Gastroesophageal sphincter (tissue), 4 donors: Measurements from ENCODE around the gene ASAP2. TPM values are rescaled to one million over a fixed set of nuclear protein-coding genes. Genes with fewer than 3 reads are reported as not detected.
A peak's percentile ranks its signal among the peaks of the same experiment; 100 is the strongest.

Experiments
- ATAC-seq: fragments of 150-250 bp; one replicate; pipeline ENCODE4 v1.9.1; 2016; ENCODE audit warnings: mild to moderate bottlenecking, moderate library complexity
- H3K27ac ChIP-seq, 4 donors: fragments of 200-600 bp; sonication (generic) in 3 of 4; 1 replicate in 3 of 4; 2 replicates in 1 of 4; pipeline ENCODE4 v1.5.1; 2016 to 2019
- H3K27me3 ChIP-seq: fragments of 200-600 bp; sonication (generic); one replicate; pipeline ENCODE4 v1.5.1; 2019
- H3K36me3 ChIP-seq, 2 donors: fragments of 200-600 bp; sonication (generic); one replicate each; pipeline ENCODE4 v1.5.1; 2019; ENCODE audit warnings: control low read depth in 1 of 2
- H3K4me1 ChIP-seq, 3 donors: fragments of 200-600 bp; sonication (generic); 1 replicate in 2 of 3; 2 replicates in 1 of 3; pipeline ENCODE4 v1.5.1; 2016 to 2019; ENCODE audit warnings: control low read depth in 2 of 3
- H3K4me3 ChIP-seq, 2 donors: fragments of 200-600 bp; sonication (generic); one replicate each; pipeline ENCODE4 v1.5.1; 2019; ENCODE audit warnings: mild to moderate bottlenecking in 1 of 2, moderate library complexity in 1 of 2
- H3K9me3 ChIP-seq, 3 donors: fragments of 200-600 bp; sonication (generic); one replicate each; pipeline ENCODE4 v1.5.1; 2017 to 2019; ENCODE audit warnings: control low read depth in 2 of 3
- EP300 ChIP-seq: sonication (generic); formaldehyde crosslinking; IDR thresholded peaks from one replicate; pipeline ENCODE4 v1.6.1; 2017; ENCODE audit warnings: antibody characterized with exemption, mild to moderate bottlenecking
- POLR2A ChIP-seq, 2 donors: fragments of 450-650 bp; IDR thresholded peaks; one replicate each; pipeline ENCODE4 v1.6.1; 2017; ENCODE audit warnings: antibody characterized with exemption in 2 of 2, mild to moderate bottlenecking in 2 of 2, moderate library complexity in 1 of 2
- POLR2AphosphoS5 ChIP-seq: sonication (generic); formaldehyde crosslinking; IDR thresholded peaks from one replicate; pipeline ENCODE4 v1.6.1; 2017; ENCODE audit warnings: antibody characterized with exemption
- WGBS, 2 donors: methylation state at CpG; one replicate each; pipeline ENCODE4 v1.1.5; 2018; ENCODE audit warnings: low coverage in 1 of 2; 5-methylcytosine and 5-hydroxymethylcytosine counted together
- total RNA-seq, 4 donors: library from RNA; depleted of rRNA; stranded (reverse); fragments of >200 nt; gene quantifications; one replicate each; pipeline ENCODE4 v1.1.0, GENCODE V29; 2016
- TF ChIP-seq, protein P1 (sequence below), 4 experiments: fragments of 200-600 bp in 2 of 4; fragments of 450-650 bp in 2 of 4; sonication (generic) in 1 of 4; IDR thresholded peaks; one replicate each; pipeline ENCODE4 v1.5.1; 2017 to 2019; ENCODE audit warnings: antibody characterized with exemption in 4 of 4, mild to moderate bottlenecking in 2 of 4, moderate library complexity in 2 of 4

The ASAP2 gene
- total RNA-seq, 4 donors from 2014 or later, result 18.3 to 31.4 (median 26.2) TPM

DNA sequence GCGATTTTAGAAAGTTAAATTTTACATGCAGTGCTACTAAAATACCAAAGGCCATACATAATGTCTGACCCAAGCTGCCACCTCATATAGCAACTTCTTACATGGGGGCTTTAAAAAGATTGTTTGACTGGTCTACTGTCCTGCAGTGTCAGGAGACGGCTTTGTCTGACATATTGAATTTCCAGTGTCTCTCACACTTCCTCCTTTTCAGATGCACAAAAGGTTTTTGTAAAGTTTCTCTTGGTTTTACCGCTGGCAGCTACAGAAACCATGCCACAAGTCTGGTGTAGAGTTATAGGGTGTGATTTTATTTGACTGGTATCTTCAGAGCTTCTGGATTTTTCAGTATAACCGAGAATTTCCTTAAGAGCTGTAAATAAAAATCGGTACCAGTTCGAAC lies 1.1 kb upstream of the ASAP2 start:
- ATAC-seq, result no peak
- Histone ChIP-seq H3K9me3 (no peaks in the 10 kb centered on the region), H3K27ac (peak overlapping the region; percentile 9 to 93 (median 92)), H3K4me1 (peaks cover 0 to 41% (median 3%) of the 10 kb centered on the region in 3 donors), H3K27me3 (no peaks in the 10 kb centered on the region), H3K4me3 (peak overlapping the region in 1 of 2 donors; percentile 87), H3K36me3 (no peaks in the 10 kb centered on the region)
- no peak for TF ChIP-seq EP300
- TF ChIP-seq POLR2AphosphoS5, result no peak
- no peak for TF ChIP-seq POLR2A (IDR thresholded peaks at IDR 0.05)
- TF ChIP-seq, protein P1, sequence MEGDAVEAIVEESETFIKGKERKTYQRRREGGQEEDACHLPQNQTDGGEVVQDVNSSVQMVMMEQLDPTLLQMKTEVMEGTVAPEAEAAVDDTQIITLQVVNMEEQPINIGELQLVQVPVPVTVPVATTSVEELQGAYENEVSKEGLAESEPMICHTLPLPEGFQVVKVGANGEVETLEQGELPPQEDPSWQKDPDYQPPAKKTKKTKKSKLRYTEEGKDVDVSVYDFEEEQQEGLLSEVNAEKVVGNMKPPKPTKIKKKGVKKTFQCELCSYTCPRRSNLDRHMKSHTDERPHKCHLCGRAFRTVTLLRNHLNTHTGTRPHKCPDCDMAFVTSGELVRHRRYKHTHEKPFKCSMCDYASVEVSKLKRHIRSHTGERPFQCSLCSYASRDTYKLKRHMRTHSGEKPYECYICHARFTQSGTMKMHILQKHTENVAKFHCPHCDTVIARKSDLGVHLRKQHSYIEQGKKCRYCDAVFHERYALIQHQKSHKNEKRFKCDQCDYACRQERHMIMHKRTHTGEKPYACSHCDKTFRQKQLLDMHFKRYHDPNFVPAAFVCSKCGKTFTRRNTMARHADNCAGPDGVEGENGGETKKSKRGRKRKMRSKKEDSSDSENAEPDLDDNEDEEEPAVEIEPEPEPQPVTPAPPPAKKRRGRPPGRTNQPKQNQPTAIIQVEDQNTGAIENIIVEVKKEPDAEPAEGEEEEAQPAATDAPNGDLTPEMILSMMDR (IDR thresholded peaks at IDR 0.05), result no peak
- 53 to 64% methylated on average over 4 to 6 of the region's 6 CpGs for WGBS, 2 donors

DNA sequence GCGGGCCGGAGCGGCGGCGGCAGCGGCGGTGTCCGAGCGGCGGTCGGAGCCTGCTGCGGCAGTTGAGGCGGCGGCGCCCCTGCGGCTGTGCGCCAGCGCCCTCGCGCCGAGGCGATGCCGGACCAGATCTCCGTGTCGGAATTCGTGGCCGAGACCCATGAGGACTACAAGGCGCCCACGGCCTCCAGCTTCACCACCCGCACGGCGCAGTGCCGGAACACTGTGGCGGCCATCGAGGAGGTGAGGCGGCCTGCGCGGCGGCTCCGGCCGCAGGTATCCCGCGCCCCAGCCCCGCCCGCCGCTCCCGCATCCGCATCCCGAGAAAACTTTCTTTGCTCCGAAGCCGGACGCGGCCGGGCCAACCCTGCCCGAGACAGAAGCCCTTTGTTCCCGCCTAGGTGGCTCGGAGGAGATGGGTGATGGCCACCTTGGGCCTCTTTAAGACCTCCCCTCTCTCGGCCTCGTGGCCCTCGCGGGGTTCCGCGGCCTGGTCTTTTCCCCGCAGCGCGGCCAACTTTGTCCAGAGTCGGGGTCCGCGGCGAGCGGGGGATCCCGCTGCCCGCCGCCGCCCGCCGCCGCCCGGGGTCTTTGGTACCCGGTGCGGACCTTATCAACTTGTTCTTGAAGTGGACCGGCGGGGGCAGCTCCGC lies 504 bp downstream of the ASAP2 start:
- Histone ChIP-seq H3K4me1 (peaks cover 0 to 56% (median 10%) of the 10 kb centered on the region in 3 donors), H3K9me3 (no peaks in the 10 kb centered on the region), H3K27me3 (no peaks in the 10 kb centered on the region), H3K27ac (peak overlapping the region; percentile 21 to 93 (median 92)), H3K36me3 (no peaks in the 10 kb centered on the region), H3K4me3 (peak overlapping the region; percentile 53 to 87)
- TF ChIP-seq POLR2AphosphoS5 (no peak), POLR2A (IDR thresholded peaks at IDR 0.05) (peak in 1 of 2 donors; percentile 6)
- peak; percentile 22 for ATAC-seq
- WGBS, 2 donors, result no CpG with 5 or more reads among the region's 84 CpGs

DNA sequence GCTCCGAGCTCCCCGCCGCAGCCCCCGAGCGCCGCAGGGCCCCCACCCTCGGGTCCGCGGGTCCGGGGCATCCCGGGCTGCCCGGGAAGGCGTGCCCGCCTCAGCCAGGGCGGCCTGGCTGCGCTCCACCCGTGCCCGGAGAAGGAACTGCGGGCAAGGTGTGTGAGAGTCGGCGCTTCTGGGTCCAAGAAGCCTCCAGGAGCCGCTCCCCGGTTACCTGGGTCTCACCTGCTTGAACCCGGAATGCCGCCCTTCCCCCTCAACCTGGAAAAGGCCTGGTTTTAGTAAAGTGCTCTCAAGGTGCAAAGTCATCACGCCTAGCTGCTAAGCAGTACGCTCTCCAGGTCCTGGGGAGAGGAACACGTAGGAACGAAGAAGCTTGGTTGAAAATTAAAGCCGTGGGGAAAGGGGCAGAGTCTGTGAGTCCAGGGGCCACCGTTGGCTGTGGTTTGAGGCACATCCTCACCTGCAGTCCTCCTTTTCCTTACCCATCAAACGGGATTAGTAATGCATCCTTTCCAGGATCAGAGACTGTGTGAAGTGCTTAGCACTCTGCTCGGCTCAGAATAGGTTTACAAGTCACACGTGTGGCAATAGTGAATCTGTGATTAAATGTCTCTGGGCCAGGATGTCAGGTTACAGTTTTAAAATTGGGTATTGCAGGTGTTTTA lies 1.2 kb downstream of the ASAP2 start:
- H3K27me3 ChIP-seq, result no peaks in the 10 kb centered on the region
- no peaks in the 10 kb centered on the region for H3K9me3 ChIP-seq
- H3K27ac ChIP-seq, result peak overlapping the region; percentile 21 to 93 (median 92)
- peak overlapping the region; percentile 53 to 87 for H3K4me3 ChIP-seq
- no peaks in the 10 kb centered on the region for H3K36me3 ChIP-seq
- 1 to 6% methylated on average over 4 to 9 of the region's 34 CpGs for WGBS, 2 donors
- H3K4me1 ChIP-seq, result peaks cover 0 to 62% (median 10%) of the 10 kb centered on the region in 3 donors
- TF ChIP-seq EP300 (no peak), POLR2A (IDR thresholded peaks at IDR 0.05) (peak in 1 of 2 donors; percentile 14), POLR2AphosphoS5 (no peak)
- TF ChIP-seq, protein P1 (IDR thresholded peaks at IDR 0.05), result peak in 2 of 4 experiments; percentile 8 to 11
- no peak for ATAC-seq

DNA sequence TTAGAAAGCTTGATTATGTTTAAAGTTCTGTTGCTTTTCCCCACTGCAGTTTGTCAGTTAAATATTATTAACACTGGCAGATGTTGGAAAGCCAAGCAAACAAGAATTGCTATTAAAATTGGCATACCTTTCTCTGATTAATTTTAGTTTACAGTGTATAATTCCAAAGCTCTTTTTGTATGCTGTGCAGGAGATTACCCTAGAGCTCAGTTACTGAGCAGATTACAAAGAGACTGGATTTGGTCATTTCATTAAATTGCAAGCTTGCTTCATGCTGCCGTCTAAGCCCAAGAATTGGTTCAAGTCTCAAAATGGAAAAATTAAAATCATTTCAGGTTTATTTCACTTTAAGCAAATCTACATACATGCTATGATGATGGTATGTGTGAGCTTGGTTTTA lies 2.3 kb downstream of the ASAP2 start:
- 39 to 54% methylated on average over 1 of the region's 1 CpG for WGBS, 2 donors
- peak overlapping the region in 2 of 4 donors; percentile 92 to 93 for H3K27ac ChIP-seq
- peaks cover 0 to 73% (median 18%) of the 10 kb centered on the region in 3 donors for H3K4me1 ChIP-seq
- no peaks in the 10 kb centered on the region for H3K9me3 ChIP-seq
- no peaks in the 10 kb centered on the region for H3K36me3 ChIP-seq
- H3K27me3 ChIP-seq, result no peaks in the 10 kb centered on the region
- TF ChIP-seq POLR2AphosphoS5, result no peak
- TF ChIP-seq EP300, result no peak
- no peak for ATAC-seq
- peak overlapping the region in 1 of 2 donors; percentile 87 for H3K4me3 ChIP-seq

DNA sequence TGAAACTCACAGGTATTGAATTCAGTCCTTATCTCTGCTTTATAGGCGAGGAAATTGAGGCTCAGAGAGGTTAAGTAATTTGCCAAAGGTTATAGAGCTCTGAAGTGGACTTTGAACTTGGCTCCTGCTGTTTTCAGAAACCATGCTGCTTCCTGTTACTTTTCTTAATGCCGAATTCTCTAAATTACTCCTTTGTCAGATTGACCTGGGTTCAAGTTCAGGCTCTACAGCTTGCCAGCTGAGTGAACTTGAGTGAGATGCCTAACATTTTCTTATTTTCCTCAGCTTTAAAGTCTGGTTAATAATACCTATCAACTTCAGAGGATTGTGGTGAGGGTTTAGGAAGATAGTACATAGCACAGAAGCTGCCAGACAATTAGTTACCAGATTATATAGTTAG lies 3.4 kb downstream of the ASAP2 start:
- 65 to 86% methylated on average over 2 of the region's 2 CpGs for WGBS, 2 donors
- Histone ChIP-seq H3K4me3 (no peak overlapping the region), H3K27ac (peak overlapping the region in 3 of 4 donors; percentile 3 to 53 (median 6)), H3K9me3 (no peaks in the 10 kb centered on the region), H3K27me3 (no peaks in the 10 kb centered on the region), H3K36me3 (no peaks in the 10 kb centered on the region), H3K4me1 (peaks cover 0 to 85% (median 18%) of the 10 kb centered on the region in 3 donors)
- TF ChIP-seq, protein P1 (IDR thresholded peaks at IDR 0.05), result no peak
- TF ChIP-seq EP300, result no peak
- TF ChIP-seq POLR2AphosphoS5, result no peak
- TF ChIP-seq POLR2A (IDR thresholded peaks at IDR 0.05), result no peak
- no peak for ATAC-seq
